ENCODE data around the gene PROSER3. TPM values are rescaled to one million over a fixed set of nuclear protein-coding genes. Genes with fewer than 3 reads are reported as not detected.

The PROSER3 gene
- total and polyA plus RNA-seq, 2 experiments from 2014 or later: 12.2 to 26.5 TPM

DNA sequence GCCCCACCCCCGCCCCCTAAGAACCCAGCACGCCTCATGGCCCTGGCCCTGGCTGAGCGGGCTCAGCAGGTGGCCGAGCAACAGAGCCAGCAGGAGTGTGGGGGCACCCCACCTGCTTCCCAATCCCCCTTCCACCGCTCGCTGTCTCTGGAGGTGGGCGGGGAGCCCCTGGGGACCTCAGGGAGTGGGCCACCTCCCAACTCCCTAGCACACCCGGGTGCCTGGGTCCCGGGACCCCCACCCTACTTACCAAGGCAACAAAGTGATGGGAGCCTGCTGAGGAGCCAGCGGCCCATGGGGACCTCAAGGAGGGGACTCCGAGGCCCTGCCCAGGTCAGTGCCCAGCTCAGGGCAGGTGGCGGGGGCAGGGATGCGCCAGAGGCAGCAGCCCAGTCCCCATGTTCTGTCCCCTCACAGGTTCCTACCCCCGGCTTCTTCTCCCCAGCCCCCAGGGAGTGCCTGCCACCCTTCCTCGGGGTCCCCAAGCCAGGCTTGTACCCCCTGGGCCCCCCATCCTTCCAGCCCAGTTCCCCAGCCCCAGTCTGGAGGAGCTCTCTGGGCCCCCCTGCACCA, 29.3 kb downstream of the PROSER3 start:
- peak; percentile 4 for DNase-seq (ENCODE audit: low spot score)
- Histone ChIP-seq H3K4me2 (no peak overlapping the region), H3K4me1 (ENCODE audit: insufficient read depth) (no peaks in the 10 kb centered on the region), H3K9me3 (ENCODE audit: low read depth) (no peaks in the 10 kb centered on the region), H3K36me3 (replicated peaks; ENCODE audit: insufficient read depth, low read depth) (no peaks in the 10 kb centered on the region), H3K4me3 (no peak overlapping the region), H2AFZ (no peak overlapping the region), H3K27me3 (no peaks in the 10 kb centered on the region), H3K79me2 (no peaks in the 10 kb centered on the region), H3K9me2 (replicated peaks; ENCODE audit: insufficient read depth) (no peaks in the 10 kb centered on the region), H4K20me1 (ENCODE audit: insufficient read depth, poor library complexity, severe bottlenecking) (no peaks in the 10 kb centered on the region), H3K27ac (no peak overlapping the region)
- WGBS (ENCODE audit: low lambda C conversion rate, missing lambda C conversion rate): 96% methylated on average over 9 of the region's 15 CpGs
- TF ChIP-seq EZH2phosphoT487 (IDR thresholded peaks at IDR 0.05; ENCODE audit: low read depth, severe bottlenecking, unreplicated experiment): no peak
- no peak for TF ChIP-seq EZH2 (IDR thresholded peaks at IDR 0.05; ENCODE audit: borderline replicate concordance)
- TF ChIP-seq, protein P1, sequence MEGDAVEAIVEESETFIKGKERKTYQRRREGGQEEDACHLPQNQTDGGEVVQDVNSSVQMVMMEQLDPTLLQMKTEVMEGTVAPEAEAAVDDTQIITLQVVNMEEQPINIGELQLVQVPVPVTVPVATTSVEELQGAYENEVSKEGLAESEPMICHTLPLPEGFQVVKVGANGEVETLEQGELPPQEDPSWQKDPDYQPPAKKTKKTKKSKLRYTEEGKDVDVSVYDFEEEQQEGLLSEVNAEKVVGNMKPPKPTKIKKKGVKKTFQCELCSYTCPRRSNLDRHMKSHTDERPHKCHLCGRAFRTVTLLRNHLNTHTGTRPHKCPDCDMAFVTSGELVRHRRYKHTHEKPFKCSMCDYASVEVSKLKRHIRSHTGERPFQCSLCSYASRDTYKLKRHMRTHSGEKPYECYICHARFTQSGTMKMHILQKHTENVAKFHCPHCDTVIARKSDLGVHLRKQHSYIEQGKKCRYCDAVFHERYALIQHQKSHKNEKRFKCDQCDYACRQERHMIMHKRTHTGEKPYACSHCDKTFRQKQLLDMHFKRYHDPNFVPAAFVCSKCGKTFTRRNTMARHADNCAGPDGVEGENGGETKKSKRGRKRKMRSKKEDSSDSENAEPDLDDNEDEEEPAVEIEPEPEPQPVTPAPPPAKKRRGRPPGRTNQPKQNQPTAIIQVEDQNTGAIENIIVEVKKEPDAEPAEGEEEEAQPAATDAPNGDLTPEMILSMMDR (IDR thresholded peaks at IDR 0.05; ENCODE audit: poor library complexity): no peak

DNA sequence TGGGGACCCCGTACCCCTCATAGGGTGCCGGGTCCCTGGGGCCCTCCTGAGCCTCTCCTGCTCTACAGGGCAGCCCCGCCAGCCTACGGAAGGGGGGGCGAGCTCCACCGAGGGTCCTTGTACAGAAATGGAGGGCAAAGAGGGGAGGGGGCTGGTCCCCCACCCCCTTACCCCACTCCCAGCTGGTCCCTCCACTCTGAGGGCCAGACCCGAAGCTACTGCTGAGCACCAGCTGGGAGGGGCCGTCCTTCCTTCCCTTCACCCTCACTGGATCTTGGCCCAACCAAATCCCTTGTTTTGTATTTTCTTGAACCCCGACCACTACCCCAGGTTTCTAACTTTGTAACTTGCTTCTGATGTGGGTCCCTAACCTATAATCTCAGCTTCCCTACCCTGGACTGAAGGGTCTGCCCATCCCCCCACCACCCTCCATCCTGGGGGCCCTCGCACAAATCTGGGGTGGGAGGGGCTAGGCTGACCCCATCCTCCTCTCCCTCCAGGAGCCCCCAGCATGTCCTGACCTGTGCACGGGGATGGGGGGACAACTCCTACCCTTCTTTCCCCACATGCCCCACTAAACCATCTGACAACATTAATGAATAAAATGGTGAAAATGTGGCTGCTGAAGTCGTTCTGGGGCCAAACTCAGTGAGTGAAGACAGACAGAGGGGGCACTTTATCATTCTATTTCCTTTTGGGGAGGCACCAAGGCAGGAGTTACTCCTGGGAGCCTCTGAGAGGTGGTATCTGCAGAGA, 30.4 kb downstream of the PROSER3 start:
- Histone ChIP-seq H3K9me2 (replicated peaks; ENCODE audit: insufficient read depth) (no peaks in the 10 kb centered on the region), H3K4me2 (no peak overlapping the region), H3K36me3 (replicated peaks; ENCODE audit: insufficient read depth, low read depth) (no peaks in the 10 kb centered on the region), H3K79me2 (no peaks in the 10 kb centered on the region), H3K27ac (no peak overlapping the region), H4K20me1 (ENCODE audit: insufficient read depth, poor library complexity, severe bottlenecking) (no peaks in the 10 kb centered on the region), H3K27me3 (no peaks in the 10 kb centered on the region), H3K9me3 (ENCODE audit: low read depth) (no peaks in the 10 kb centered on the region), H3K4me3 (no peak overlapping the region), H3K4me1 (ENCODE audit: insufficient read depth) (no peaks in the 10 kb centered on the region), H2AFZ (no peak overlapping the region)
- DNase-seq (ENCODE audit: low spot score): peak; percentile 4
- TF ChIP-seq EZH2 (IDR thresholded peaks at IDR 0.05; ENCODE audit: borderline replicate concordance) (no peak), EZH2phosphoT487 (IDR thresholded peaks at IDR 0.05; ENCODE audit: low read depth, severe bottlenecking, unreplicated experiment) (no peak)
- TF ChIP-seq, protein P1 (IDR thresholded peaks at IDR 0.05; ENCODE audit: poor library complexity): no peak
- 87% methylated on average over 7 of the region's 12 CpGs for WGBS (ENCODE audit: low lambda C conversion rate, missing lambda C conversion rate)

DNA sequence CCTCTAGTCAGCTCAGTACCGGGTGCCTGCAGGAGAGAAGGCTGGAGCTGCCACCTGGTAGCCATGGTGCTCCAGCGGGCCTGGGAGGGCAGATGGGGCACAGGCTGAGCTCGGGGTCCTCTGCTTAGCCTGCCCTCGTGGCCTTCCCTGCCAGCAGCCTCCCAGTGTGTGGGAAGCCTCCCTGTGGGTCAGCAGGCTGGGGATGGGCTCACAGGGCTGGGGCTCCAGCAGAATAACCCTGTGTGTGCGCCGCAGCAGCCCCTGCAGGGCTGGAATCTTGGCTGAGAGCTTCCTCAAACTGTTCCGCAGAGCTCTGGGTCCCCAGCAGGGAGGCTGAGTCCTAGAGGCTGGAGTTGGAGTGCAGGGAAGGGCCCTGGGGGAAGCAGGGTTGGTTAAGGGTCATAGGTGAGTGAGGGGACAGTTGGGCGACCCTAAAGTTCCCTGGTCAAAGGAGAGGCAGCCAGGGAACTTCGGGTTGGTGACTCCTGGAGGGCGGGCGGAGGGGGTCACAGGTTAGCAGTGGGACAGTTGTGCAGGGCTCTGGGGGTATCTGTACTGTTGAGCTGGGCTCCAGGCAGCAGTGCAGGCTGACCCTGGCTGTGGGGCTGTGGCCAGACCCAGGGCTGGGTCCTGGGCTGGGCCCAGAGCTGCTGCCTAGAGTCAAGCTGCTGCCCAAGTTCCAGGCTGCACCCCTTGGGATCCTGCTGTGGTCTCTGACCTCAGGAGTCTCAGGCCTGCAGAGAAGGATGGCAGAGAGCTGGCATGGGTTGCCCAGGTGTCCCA, 31.4 kb downstream of the PROSER3 start:
- Histone ChIP-seq H3K27ac (no peak overlapping the region), H2AFZ (no peak overlapping the region), H3K9me3 (ENCODE audit: low read depth) (no peaks in the 10 kb centered on the region), H3K4me1 (ENCODE audit: insufficient read depth) (no peaks in the 10 kb centered on the region), H3K4me2 (no peak overlapping the region), H3K36me3 (replicated peaks; ENCODE audit: insufficient read depth, low read depth) (no peaks in the 10 kb centered on the region), H3K79me2 (no peaks in the 10 kb centered on the region), H4K20me1 (ENCODE audit: insufficient read depth, poor library complexity, severe bottlenecking) (no peaks in the 10 kb centered on the region), H3K9me2 (replicated peaks; ENCODE audit: insufficient read depth) (no peaks in the 10 kb centered on the region), H3K4me3 (no peak overlapping the region), H3K27me3 (no peaks in the 10 kb centered on the region)
- peak; percentile 2 for DNase-seq (ENCODE audit: low spot score)
- TF ChIP-seq, protein P1 (IDR thresholded peaks at IDR 0.05; ENCODE audit: poor library complexity): no peak
- TF ChIP-seq EZH2phosphoT487 (IDR thresholded peaks at IDR 0.05; ENCODE audit: low read depth, severe bottlenecking, unreplicated experiment) (no peak), EZH2 (IDR thresholded peaks at IDR 0.05; ENCODE audit: borderline replicate concordance) (no peak)
- 90% methylated on average over 11 of the region's 11 CpGs for WGBS (ENCODE audit: low lambda C conversion rate, missing lambda C conversion rate)
